GM04503 (cell line): ENCODE measurements around the gene LONP2.
"Not testable (repeated sequence)": the region's sequence is repeated elsewhere in the genome, so short reads cannot be mapped to it uniquely, and the experiment has no call there.

ENCODE experiments used
- DNase-seq: peaks from one replicate; pipeline ENCODE4 v3.0.0-alpha.2; 2012; ENCODE audit warnings: low read depth

LONP2 gene

DNA sequence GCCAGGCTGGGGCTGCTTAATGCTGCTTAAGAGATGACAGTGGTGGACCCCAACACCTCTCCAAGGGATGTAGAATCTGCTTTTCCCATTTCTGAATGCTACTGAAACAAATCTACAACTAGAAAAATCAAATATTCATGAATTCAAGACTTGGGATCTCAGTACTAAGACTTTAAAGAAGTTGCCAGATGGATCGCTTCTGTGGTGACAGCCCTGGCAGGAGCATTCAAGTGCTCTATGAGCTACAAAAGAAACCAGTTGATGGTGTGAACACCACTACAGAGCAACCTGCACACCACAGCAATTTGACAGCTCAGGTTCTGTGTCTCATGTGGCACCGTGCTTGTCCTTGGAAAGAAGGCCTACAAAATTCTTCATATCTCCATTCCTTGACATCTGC lies 98.5 kb downstream of the LONP2 start:
- DNase-seq = no peak

DNA sequence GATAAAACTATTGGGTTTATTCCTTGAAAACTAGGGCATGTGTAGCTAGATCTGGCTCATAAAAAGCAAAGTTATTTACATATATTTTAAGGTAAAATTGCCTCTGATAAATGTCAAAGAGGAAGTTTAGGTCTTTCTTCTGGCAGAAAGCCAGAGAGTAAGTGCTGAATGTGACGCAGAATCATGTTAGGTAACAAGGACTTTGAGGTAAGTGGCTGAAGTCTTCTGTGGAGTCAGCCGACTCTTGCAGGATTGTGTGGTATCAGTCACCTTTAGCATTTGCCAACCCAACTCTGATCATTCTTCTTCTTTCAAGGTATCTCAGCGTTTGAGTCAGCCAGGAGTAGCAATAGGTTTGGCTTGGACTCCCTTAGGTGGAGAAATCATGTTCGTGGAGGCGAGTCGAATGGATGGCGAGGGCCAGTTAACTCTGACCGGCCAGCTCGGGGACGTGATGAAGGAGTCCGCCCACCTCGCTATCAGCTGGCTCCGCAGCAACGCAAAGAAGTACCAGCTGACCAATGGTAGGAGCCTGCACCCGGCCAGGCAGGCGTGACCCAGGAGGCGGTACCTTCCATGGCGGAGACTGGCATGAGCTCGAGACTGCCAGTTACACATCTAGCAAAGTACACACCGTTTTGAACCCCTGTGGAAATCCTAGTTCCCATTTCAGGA lies 103.2 kb downstream of the LONP2 start:
- no peak for DNase-seq

- no peak for DNase-seq
Measured at GRCh38 chr16:48347980-48348379, 103.9 kb downstream of the LONP2 start.

DNA sequence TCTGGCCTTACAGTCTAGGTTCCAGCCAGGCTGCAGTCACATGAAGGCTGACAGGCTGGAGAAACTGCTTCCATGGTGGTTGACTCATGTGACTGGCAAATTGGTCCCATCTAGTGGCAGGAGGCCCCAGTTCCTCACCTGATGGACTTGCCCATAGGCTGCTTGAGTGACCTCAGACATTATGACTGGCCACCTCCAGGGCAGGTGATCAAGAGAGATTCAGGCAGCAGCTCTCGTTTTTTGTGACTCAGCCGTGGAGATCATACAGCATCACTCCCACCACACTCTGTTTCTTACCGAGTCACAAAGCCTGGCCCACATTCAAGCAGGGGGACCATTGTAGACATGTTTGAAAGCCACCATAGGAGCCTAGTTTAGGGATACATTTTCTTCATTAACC lies 106.6 kb downstream of the LONP2 start:
- DNase-seq = no peak

GRCh38 chr16:48352648-48353390 lies 108.7 kb downstream of the LONP2 start:
- DNase-seq = no peak

- DNase-seq = no peak
Measured at GRCh38 chr16:48353565-48354163, 109.6 kb downstream of the LONP2 start.

DNA sequence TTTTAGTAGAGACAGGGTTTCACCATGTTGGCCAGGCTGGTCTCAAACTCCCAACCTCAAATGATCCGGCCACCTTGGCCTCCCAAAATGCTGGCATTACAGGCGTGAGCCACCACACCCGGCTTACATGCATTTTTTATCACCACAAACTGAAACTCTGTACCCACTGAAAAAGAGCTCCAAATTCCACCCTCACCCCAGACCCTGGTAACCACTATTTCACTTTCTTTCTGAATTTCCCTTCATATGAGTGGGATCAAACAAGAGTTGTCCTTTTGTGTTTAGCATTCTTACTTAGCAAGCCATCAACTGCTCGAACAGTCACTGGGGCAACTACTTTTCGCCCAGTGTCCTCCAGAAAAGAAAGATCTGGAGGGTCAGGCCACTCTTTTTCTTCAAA lies 110.3 kb downstream of the LONP2 start:
- DNase-seq = not testable (repeated sequence)

- no peak for DNase-seq
Measured at GRCh38 chr16:48354877-48355855, 111.1 kb downstream of the LONP2 start.

- DNase-seq = no peak
Measured at GRCh38 chr16:48356633-48357376, 112.7 kb downstream of the LONP2 start.

GRCh38 chr16:48358419-48358818 lies 114.3 kb downstream of the LONP2 start:
- no peak for DNase-seq

DNA sequence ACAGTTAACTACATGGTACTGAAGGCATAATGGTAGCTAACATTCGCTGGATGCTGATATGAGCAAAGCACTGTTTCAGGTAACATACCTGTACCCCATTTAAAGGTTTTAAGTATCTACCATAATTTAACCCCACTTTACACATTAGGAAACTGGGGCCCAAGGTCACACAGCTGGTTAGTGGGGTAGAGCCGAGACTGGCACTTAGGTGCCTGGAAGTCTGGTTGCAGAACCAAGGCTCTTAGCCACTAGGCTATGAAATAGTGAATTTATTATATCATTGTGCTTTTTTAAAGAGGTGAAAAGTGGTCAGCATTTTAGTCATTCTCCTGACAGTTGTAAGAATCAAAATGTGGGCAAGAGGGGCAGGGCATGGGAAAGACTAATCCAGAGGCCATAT lies 115.9 kb downstream of the LONP2 start:
- DNase-seq = no peak

- no peak for DNase-seq
Measured at GRCh38 chr16:48361012-48361411, 116.9 kb downstream of the LONP2 start.

DNA sequence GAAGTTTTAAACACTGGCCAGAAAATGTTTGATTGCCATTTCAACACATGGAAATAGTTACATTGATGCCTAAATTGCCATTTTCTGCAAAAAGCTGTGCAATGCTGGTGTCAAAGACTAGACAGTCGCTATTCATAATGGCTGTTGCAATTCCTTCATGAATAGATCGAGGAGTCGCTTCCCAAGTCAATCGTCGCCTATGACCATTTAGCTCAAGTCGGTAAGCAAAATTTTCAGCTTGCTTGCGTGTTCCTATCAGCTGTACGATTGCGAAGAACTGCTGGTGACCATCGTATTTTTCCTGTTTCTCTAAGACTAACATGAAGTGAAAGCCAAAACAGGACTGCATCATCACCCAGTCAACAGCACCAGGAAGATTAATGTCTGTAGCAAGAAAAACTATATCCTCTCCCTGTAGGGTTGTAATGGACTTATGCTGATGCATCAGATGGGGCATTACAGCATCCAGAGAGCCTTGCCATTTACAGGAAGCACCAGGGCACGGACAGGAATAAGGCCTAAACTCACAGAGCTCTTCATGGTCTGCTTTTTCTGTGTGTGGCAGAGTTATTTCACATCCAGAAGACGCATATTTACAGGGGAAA lies 117.5 kb downstream of the LONP2 start:
- no peak for DNase-seq

- no peak for DNase-seq
Measured at GRCh38 chr16:48365025-48365600, 121.0 kb downstream of the LONP2 start.

GRCh38 chr16:48365601-48366164 lies 121.6 kb downstream of the LONP2 start:
- no peak for DNase-seq

DNA sequence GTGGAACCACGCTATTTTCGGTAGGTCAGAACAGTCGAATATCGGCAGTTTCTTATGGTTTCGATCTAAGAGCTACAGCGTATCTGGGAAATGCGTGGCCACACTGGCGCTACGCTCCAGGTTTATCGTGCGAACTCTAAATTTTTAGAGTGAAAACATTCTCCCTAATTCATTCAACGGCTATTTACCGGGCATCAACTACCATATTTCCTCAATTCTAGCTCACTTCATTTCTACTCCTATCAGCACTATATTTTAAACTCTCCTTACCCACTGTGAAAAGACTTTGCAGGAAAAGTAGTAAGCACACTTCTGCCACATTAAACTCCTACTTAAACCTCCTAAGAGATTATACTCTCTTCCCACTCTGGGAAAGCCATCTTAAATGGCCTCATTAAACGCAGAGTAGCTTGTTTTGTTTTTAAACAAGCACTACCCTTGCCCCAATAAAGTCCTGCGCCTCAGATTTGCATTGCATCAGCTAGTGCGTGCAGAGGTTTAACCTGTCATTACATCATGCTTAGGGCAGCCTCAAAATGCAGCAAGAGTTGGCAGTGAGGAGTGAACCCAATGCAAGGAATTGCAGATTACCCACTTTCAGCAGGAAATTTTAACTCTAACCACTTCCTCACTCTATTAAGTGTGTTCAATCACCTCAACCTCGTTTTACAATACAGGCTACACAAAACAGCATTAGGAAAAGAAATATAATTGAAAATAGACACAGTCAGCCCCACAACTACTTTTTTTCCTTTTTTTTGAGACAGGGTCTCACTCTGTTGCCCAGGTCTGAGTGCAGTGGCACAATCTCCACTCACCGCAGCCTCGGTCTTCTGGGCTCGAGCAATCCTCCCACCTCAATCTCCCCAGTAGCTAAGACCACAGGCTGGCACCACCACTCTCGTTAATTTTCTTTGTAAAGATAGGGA lies 122.3 kb downstream of the LONP2 start:
- peak; percentile 64 for DNase-seq

DNA sequence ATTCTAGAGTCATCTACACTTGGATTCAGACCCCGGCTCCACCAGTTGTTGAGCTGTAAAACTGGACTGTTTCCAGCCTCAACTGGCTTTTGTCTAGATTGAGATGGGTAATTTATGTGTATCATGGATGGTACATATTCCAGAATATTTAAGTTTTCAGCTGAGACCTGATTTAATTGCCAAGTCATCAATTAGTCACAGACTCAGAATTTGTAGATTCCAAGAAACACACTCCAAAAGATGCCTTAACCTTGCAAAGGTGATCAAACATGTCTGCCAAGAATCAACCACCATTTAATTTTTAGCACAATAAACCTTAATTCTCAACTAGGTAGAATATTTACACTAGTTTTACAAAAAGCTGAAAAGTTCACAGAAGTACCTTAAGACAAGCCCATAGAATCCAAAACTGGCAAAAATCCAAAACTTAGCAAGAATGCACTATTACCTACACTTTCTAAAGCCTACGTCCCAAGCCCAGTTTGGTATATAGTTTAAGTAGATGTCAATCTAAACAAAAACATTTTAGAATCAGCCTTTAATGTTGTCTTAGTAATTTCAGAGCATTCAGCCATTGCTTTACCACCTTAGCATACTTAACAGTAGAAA lies 123.4 kb downstream of the LONP2 start:
- DNase-seq = no peak

DNA sequence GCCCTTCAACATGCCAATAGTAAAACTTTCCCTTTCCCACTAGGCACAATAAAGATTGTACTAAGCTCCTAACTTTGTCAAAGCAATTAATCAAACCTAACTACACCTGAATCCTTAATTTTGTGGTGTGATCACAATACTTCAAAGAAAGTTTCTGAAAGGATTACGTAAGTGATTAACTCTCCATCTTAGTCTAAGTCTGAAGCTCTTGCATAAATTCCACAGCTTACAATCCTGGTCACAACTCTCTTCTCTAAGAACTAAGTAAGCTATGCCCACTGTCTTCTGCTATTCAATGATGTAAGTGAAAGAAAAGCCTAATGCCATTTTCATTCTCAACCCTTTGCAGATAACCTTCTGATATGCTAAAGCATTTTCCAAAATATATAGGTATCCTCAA lies 125.7 kb downstream of the LONP2 start:
- DNase-seq = no peak

GRCh38 chr16:48370229-48370628 lies 126.1 kb downstream of the LONP2 start:
- no peak for DNase-seq
